Lower leg skin (tissue), 4 donors: ENCODE measurements around the gene TMSB10. TPM values are rescaled to one million over a fixed set of nuclear protein-coding genes. Genes with fewer than 3 reads are reported as not detected.

Experiments
- DNase-seq, 2 donors: peaks; one replicate each; pipeline ENCODE4 v3.0.0-alpha.2; 2019; ENCODE audit warnings: low spot score in 2 of 2
- H3K4me3 ChIP-seq: fragments of 200-600 bp; sonication (generic); 2 replicates; pipeline ENCODE4 v1.5.1; 2017; ENCODE audit warnings: mild to moderate bottlenecking, low read depth; ENCODE audit not compliant: poor library complexity, severe bottlenecking
- CTCF ChIP-seq, 3 donors: fragments of 450-650 bp; IDR thresholded peaks; one replicate each; pipeline ENCODE4 v1.5.1; 2016; ENCODE audit warnings: antibody characterized with exemption in 3 of 3, mild to moderate bottlenecking in 3 of 3, moderate library complexity in 2 of 3
- POLR2A ChIP-seq, 2 donors: fragments of 450-650 bp; IDR thresholded peaks; one replicate each; pipeline ENCODE4 v1.6.1; 2016 to 2017; ENCODE audit warnings: antibody characterized with exemption in 2 of 2, mild to moderate bottlenecking in 1 of 2, moderate library complexity in 1 of 2
- WGBS, 2 donors: methylation state at CpG; one replicate each; pipeline ENCODE4 v1.1.5; 2018; 5-methylcytosine and 5-hydroxymethylcytosine counted together
- intact Hi-C: fragments of 100-400 bp; cut with DNase I; formaldehyde crosslinking; loops from one replicate; pipeline ENCODE4 v1.15.0; 2023; ENCODE audit warnings: low total_unique reads
- total RNA-seq, 4 donors: library from RNA; depleted of rRNA; stranded (reverse); fragments of >200 nt; gene quantifications; one replicate each; pipeline ENCODE4 v1.1.0, GENCODE V29; 2016

The TMSB10 gene
- total RNA-seq, 4 donors from 2014 or later, result 774 to 1,415 (median 1,103) TPM

- no peak overlapping the region for H3K4me3 ChIP-seq
- TF ChIP-seq POLR2A (IDR thresholded peaks at IDR 0.05) (no peak), CTCF (IDR thresholded peaks at IDR 0.05) (no peak)
- no peak for DNase-seq
- intact Hi-C loops, result loop anchor here (10.0 kb wide), 1 partner anchor 392 kb away; no protein-coding TSS in a partner anchor
- WGBS, 2 donors, result 95% methylated on average over 6 of the region's 6 CpGs
Observed at GRCh38 chr2:84886791-84887190, 18.7 kb upstream of the TMSB10 start.

- H3K4me3 ChIP-seq, result no peak overlapping the region
- TF ChIP-seq POLR2A (IDR thresholded peaks at IDR 0.05) (no peak), CTCF (IDR thresholded peaks at IDR 0.05) (no peak)
- WGBS, 2 donors, result 24 to 33% methylated on average over 6 of the region's 6 CpGs
- intact Hi-C loops, result loop anchor here (10.0 kb wide), 1 partner anchor 394 kb away; no protein-coding TSS in a partner anchor
- no peak for DNase-seq
Observed at GRCh38 chr2:84888401-84889276, 16.8 kb upstream of the TMSB10 start.

DNA sequence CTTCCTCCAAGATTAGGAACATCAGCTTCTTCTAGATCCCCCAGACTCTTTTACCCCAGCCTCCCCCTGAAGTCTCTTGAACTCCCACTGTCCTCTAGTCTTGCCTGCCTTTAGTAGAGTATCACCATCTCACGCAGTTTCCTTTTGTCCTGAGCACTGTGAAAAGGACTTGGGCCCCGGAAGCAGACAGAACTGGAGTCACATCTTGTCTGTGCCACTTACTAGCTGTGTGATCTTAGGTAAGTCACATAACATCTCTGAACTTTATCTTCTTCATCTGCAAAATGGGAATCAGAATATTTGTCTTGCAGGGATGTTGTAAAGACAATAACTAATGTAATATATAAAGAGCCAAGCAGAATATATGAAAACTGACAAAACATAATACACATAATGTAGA lies 16.1 kb upstream of the TMSB10 start:
- no peak for TF ChIP-seq POLR2A (IDR thresholded peaks at IDR 0.05)
- intact Hi-C loops, result loop anchor here (10.0 kb wide), 1 partner anchor 395 kb away; no protein-coding TSS in a partner anchor
- H3K4me3 ChIP-seq, result no peak overlapping the region
- DNase-seq, result no peak
- WGBS, 2 donors, result 88 to 94% methylated on average over 2 of the region's 2 CpGs

- no peak for TF ChIP-seq CTCF (IDR thresholded peaks at IDR 0.05)
- TF ChIP-seq POLR2A (IDR thresholded peaks at IDR 0.05), result no peak
- H3K4me3 ChIP-seq, result no peak overlapping the region
- 83 to 86% methylated on average over 12 of the region's 12 CpGs for WGBS, 2 donors
- DNase-seq, result no peak
- intact Hi-C loops, result no loop called here
Observed at GRCh38 chr2:84891355-84892010, 14.0 kb upstream of the TMSB10 start.

DNA sequence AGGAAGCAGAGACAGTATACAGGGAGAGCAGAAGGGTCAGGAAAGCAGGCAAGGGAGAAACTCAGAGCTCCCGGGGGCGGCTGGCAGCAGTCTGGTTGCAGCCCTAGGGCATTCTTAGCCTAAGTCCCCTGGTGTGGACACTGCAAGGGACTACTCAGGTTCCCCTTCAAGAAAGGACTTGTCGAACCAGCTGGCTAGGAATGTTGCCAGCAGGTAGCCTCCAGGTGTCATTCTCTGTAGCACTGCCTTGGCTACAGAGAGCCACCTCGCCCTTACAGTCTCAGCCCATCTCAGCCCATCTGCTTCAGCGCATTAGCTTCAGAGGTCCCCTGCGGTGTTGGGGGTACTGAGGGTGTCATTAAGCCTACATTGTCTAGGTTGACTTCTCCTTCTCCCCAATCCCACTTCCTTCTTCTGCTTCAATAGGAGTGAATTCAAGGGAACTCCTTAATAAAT lies 11.3 kb upstream of the TMSB10 start:
- TF ChIP-seq POLR2A (IDR thresholded peaks at IDR 0.05), result no peak
- no peak for TF ChIP-seq CTCF (IDR thresholded peaks at IDR 0.05)
- DNase-seq, result no peak
- no peak overlapping the region for H3K4me3 ChIP-seq
- 65 to 66% methylated on average over 6 of the region's 6 CpGs for WGBS, 2 donors
- intact Hi-C loops, result no loop called here
